HG03280 (cell line): ENCODE measurements around the gene IQSEC1.

Source experiments
- ATAC-seq: cut with Tn5 transposase; IDR thresholded peaks from one replicate; pipeline ENCODE4 v1.9.1; 2021; ENCODE audit warnings: mild to moderate bottlenecking, moderate library complexity; ENCODE audit not compliant: unreplicated experiment

IQSEC1 gene

DNA sequence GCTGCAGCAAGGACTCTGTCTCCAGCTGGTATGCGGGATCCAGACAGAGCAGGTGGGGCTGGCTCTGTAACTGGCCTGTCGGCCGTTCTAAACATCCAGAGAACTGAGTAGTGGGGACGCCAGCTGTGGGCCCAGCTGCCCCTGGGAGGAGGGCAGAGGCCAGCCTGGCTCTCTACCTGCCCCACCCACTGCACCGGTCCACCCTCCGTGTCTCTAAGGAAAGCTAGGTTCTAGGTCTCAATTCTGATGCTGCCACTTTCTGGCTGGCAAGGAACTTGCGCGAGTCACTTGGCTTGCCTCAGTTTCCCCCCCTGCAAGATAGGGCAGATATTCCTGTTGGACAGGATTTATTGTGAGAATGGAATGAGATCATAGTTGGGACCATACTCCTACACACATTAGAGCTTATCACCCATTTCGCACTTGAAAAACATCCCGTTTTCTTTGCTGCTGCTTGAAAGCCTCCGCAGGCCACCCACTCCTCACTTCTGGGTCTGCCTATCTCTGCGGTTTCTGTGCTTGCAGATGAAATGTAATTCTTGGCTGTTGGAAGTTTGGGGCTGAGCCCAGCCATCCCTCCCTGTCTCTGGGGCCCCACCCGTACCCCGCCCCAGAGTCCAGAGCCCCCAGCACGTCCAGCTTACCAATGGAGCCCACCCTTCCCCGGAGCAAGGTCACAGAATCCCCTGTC is 65.8 kb downstream of the IQSEC1 start:
- no peak for ATAC-seq

DNA sequence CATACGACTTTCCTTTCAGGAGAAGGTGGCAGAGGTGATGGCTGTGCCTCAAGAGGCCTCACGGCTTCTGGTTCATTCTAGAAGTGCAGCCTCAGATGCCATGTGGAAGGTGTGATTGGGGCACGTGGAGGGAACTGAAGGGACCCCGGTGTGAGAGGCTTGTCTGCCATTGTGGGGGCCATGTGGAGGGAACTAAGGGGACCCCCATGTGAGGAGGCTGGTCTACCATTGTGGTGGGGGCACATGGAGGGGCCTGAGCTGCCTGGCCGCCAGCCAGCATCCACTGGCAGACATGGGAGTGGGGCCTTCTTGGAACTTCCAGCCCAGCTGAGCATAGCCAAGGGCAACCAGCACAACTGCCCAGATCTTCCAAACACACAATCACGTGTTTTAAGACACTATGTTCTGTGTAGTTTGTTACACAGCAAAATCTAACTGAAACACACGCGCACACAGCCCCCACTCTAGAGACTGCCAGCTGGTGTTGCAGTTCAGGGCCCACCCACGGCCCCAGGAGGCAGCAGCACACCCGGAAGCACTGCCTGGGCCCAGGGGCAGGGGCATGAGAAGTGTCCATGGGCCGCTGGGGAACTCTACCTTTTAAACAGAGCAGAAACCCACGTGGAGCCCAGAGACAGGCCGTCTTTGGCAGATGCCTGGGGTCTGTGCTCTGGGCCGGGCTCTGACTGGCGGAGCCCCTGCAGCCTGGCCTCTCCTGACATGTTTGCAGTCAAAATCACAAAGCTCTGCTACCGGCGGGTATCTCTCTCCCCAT is 66.8 kb downstream of the IQSEC1 start:
- ATAC-seq: no peak

DNA sequence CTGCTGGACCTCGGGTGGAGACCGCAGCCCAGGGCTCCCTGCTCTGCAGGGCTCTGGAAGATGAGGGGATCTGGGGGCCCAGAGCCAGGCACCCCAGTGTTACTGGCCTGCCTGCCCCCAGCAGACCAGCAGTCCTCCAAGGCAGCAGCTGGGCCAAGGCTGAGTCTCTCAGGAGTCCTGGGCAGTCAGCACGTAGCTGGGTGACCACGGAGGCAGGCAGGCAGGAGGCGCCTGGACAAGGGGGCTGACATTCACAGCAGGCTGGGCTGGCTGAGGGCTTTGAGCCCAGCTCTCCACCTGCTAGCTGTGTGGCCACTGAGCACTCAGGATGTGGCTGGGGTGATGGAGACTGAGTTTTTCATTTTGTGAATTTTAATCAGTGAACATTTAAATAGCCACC is 67.9 kb downstream of the IQSEC1 start:
- no peak for ATAC-seq

DNA sequence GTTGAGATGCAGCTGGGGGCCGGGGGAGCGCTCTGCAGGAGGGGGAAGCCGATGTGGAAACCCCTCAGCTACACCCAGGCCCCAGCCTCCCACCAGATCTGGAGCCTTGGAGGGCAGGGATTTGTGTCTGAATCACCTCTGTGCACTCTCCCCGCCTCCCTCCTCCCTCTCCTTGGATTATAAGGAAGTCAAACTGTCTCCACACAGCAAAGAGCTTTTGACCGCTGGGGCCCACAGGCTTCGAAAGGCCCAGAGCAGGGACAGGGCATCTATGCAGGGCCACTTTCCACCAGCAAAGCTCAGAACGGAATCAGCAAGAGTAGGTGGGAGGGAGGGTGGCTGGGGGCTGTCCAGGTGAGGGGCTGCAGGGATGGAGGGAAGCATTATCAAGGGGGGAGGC is 68.9 kb downstream of the IQSEC1 start:
- no peak for ATAC-seq

DNA sequence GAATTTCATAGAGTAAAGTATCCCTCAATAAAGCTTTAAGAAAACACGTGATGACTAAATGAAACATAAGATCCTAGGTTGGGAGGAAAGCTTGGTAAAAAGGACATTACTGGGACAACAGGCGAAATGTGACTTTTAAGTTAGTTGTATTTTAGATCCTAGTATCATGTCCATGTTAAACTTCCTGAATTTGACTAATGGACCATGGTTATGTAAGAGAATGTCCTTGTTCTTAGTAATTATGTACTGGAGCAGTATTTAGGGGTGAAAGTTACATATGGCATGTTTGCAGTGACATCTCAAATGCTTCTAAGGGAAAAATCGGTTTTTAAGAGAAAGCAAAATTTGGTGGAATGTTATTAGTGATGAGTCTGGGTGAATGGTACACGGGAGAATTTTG is 69.6 kb downstream of the IQSEC1 start:
- no peak for ATAC-seq

DNA sequence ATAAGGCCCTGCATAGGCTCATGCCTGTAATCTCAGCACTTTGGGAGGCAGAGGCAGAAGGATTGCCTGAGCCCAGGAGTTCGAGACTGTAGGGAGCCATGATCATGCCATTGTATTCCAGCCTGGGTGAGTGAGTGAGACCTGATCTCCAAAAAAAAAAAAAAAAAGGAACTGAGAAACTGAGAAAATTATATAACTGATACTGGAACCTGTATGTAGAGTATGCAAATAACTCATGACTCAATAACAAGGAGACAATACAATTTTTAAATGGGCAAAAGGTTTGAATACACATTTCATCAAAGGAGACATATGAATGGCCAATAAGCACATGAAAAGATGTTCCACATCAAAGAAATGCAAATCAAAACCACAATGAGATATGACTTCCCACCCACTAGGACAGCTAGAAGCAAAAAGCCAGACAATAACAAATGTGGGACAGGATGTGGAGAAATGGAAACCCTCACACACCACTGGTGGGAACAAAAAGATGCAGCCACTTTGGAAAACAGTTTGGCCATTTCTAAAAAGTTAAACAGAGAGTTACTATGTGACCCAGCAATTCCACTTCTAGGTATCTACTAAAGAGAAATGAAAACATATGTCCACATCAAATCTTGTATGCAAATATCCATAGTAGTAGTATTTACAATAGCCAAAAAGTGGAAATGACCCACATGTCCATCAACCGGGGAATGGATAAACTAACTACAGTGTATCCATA is 70.7 kb downstream of the IQSEC1 start:
- ATAC-seq: peak; percentile 70

DNA sequence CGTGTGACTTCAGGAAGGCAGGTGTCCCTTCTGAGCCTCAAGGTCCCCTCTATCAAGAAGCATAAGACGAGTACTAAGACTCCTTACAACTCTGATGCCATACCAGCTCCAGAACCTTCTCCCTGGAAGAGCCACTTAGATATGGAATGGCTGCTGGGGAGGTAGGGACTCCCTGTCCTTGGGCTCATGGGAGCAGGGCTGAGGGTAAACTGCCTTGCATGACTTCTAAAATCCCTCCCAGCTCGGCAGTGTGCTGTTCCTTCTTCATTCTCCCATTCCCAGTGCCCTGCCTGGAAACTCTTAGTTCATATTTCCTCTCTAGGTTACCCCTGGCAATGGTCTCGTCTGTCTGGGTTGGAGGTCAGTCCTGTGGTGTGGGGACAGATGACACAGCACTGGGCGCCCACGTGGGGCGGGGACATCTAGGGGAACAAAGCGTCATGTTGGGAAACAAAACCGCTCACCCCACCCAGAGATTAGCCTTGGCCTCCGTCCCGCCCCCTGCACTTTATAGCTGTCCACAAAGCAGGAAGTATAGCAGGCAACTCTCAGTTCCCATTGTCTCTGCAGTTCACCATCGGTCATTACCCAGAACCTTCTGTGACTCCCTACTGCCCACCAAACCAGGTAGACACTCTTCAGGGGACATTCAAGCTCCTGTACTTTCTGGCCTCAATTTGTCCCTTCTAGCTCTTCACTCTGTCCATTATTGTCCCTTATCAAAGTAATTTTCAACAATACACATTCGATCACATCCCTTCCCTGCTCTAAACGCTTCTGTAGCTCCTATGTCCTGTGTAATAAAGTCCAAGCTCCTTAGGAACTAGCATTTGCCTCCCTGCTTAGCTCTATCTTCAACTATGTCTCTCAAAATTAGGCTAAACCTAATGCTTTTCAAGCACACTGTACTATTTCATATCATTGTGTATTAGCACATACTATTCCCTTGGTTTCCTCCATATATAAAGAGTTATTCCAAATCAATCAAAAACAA is 73.8 kb downstream of the IQSEC1 start:
- ATAC-seq: no peak

DNA sequence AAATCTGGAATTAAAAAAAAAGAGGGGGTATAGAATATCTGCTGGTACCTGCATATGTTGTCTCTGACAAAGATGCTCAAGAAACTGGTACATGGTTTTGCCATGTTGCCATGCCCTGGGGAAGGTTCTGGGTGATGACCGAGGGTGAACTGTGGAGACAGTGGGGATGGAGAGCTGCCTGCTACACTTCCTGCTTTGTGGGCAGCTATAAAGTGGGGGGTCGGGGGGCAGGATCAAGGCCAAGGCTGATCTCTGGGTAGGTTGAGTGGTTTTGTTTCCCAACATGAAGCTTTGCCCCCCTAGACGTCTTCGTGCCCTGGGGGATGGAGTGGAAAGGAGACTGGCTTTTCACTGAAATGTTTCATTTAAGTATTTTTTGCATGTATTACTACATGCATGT is 74.6 kb downstream of the IQSEC1 start:
- no peak for ATAC-seq

DNA sequence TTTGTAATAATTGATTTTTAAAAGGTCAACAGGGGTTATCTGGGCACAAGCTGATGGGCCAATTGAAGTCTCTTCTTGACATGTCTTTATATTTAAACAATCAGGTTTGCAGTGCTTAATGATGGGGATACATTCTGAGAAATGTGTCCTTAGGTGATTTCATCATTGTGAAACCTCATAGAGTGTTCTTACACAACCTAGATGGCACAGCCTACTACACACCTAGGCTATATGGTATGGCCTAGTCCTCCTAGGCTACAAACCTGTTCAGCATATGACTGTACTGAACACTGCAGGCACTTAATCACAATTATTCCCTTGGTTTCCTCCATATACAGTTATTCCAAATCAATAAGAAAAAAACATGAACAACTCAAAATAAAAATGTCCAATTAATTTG is 75.8 kb downstream of the IQSEC1 start:
- no peak for ATAC-seq

DNA sequence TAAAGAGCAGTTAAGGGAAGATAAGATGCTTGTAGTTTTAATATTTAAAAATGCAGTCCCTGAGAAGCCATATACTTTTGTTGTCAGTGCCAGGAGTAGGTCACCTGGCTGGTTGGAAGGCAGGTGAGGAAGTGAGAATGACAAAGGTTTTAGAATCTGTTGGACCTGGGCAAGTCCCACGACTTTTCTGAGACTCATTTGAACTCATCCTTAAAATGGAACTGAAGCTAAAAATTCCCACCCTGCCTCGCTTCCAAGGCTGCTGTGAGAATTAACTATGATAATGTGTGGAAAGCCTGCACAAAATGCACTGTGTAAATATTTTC is 77.1 kb downstream of the IQSEC1 start:
- no peak for ATAC-seq

DNA sequence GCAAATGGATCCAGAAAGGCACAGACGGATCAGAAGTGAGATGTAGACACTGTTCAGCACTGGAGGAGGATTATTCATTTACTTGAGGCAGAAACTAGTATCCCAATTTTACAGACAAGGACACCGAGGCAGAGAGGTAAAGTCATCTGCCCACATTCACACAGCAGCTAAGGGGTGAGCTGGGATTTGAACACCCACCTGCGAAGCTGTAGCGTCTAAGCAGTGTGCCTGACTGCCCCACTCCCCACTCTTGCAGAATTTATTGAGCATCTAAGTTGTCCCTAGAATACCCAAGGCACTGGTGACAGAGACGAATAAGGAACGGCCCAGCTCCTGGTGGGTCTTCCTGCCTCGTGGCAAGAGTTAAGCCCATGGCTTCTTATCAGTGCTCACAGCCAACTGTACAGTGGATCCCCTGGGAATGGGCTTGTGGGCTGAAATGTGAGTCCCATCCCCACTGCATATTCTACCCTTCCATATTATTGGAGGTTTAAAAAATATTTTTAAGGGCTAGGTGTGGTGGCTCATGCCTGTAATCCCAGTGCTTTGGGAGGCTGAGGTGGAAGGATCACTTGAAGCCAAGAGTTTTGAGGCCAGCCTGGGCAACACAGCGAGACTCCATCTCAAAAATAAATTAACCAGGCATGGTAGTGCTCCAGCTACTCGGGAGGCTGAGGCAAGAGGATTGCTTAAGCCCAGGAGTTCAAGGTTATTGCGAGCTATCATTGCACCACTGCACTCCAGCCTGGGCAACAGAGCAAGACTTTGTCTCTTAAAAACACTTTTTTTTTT is 77.6 kb downstream of the IQSEC1 start:
- ATAC-seq: no peak

DNA sequence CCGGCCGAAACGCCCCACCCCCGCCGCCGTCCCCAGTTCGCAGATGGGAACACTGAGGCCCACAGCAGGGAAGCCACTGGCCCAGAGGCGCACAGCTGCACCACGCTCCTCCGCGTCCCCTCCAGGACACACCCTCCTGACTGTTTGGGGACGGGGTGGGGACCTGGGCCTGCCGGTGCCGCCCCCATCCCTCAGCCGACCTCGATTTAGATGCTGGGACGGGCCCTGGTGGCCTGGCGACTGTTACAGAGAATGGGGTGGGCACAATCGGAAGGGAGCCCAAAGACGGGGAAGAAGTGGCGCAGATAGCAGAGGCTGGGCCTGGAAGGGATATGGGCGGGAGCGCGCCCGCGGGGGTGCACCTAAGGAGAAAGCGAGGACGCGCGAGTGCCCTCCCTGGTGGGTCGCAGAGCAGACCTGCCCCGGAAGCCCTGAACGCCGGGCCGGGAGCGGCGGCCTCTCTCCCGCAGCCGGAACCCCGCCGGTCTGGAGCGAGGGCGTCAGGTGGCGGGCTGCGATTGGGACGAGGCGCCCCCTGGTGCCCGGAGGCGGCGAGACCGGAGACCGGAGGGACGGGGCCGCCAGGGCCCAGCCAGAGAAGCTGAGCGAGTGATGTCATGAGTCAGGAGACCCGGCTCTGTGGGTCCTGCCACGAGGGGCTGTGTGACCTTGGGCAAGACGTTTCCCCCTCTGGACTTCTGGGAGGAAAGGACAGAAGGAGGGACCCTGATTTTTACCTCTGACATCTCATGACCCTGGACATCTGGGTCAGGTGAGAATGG is 78.4 kb downstream of the IQSEC1 start:
- peak; percentile 80 for ATAC-seq

DNA sequence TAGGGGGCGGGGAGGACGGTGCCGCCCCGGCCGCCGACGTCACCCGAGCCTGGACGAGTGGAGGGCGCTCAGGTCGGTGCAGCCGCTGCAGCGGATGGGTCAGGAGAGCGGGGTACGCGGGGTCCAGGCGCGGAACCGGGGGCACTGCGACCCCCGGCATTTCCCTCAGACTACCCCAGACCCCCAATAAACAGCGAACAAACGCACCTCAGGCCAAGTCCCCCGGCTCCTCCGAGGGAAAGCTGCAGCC is 78.9 kb downstream of the IQSEC1 start:
- ATAC-seq: peak; percentile 21

DNA sequence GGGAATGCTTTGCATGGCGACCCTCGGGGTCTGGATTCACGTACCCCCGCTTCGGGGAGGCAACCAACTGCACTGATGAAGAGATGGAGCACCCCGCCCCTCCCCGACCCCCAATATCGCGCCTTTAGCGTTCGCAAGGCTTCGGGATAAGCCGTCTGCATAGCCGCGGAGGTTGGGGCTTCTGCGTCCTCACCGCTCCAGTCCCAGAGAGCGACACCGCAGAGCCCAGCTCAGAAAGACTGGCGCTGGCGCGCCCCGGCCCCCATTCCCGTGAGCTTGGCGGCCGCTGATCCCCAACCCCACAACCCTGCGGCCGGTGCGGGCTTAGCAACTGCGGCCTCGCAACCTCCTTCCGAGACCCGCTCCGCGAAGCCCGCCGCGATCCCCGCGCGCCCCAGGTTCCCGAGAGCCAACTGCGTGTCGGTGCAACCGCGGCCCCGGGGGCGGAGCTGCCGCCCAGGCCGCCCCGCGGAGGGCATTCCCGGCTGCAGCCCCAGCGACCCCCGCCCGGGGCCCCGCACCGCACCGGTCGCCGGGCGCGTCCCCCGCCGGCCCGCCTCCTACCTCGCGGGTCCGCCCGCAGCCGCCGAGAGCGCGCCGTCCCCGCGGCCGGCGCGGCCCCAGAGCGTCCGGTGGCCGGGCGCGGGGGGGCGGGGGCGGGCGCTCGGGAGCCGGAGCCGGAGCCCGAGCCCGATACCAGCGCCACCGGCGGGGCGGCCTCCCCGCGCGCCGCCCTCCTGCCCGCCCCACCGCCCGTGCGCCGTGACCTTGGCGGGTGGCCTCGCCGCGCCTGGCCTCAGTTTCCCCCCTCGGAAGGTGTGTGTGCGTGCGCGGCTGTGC is 79.5 kb downstream of the IQSEC1 start:
- ATAC-seq: peak; percentile 26

DNA sequence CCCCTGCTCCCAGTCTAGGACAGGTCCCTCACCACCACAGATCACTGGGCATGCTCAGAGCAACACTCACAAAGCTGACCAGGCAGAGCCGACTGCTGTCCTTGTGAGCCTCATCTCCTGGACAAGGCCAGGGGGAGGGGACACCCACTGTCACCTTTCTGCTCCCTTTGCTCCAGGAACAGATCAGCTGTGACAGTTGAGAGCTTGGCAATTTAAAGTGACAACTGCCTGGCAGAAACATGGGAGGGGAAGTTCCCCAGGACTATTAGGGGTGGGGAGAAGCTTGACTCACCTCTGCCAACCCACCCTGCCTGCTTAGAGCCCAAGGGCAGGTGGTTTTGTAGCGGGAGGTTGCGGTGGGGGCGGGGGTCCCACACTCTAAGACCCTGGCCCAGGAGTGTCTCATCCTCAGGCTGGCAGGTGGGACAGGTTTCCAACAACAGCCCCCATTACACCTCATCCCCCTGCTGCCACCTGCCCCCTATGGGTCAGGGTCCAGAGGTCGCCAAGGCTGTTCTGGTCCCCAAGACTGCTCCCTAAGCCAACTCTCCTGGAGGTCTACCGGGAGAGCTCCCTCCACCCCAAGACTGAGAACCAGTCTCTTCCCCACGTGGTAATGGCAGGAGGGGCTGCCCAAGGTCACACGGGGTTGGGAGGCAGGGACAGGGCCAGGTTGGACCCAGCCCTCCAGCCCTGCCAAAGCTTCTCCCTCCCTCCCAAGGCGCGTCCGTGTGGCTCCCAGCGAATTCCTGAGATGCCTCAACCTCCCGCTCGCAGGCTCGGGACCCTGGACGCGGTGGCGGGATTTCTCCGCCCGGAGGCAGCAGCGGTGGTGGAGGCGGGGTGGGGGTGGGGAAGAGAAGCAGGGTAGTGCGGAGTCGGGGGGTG is 80.4 kb downstream of the IQSEC1 start:
- ATAC-seq: no peak

DNA sequence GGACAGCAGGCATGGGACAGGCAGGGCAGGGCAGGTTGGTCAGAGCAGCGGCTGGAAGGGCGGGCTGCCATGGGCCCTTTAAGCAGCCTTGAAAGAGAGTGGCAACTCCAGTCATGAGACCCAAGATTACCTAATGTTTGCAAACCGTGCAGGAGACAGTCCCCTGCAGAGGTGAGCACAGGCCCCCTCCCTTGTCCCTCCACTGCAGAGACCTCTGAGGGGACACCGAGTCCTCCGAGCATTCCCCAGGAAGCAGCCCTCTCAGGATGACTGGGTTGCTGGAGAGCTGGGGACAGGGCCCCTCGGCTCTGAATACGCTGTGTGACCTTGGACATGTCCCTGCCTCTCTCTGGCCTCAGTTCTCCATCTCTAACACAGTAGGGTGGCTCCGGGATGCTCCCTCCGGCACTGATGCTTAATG is 81.4 kb downstream of the IQSEC1 start:
- ATAC-seq: no peak

DNA sequence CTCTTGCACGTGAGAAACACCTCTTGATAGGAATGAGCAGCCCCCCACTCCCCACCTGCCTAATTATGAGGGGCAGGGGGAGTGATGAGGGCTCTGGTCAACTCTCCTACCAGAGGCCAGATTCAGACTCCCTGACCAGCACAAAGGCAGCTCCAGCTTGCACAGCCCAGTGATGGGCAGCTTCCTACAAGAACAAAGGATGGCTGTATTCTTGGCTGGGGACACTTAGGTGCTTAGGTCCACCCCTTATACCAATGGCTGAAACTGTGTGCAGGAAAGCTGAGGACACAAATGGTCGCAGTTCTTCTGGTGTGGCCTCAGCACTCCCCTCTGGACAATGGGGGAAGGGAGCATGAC is 81.8 kb downstream of the IQSEC1 start:
- ATAC-seq: no peak
